Measurements from ENCODE around the gene THUMPD1.
A peak's percentile ranks its signal among the peaks of the same experiment; 100 is the strongest.

The THUMPD1 gene

DNA sequence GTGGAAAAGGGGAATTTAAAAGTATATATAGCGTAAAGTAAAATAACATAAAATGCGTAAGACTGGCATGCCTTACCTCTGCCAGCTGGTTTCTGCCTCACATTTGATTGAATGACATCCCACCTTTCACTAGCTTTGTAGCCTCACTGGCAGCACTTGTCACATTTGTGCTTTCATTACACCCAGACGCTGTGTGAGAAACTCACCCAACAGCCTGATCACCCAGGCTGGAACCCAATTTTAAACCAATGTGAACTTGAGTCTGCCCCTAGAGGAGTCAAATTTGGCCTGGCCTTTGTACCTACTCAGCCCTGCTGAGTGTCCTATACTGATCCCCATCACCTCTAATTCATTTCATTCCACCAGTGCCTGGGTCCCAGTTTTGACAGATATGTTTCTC is 4.8 kb upstream of the THUMPD1 start:
- H3K27ac ChIP-seq, result no peak overlapping the region

GRCh38 chr16:20744922-20745440 is 3.4 kb upstream of the THUMPD1 start:
- no peak overlapping the region for H3K27ac ChIP-seq
- no peak for TF ChIP-seq ZFX (IDR thresholded peaks at IDR 0.05; ENCODE audit: borderline replicate concordance)
- TF ChIP-seq CTCF (IDR thresholded peaks at IDR 0.05), result no peak

More for the DNA sequence above, 4.8 kb upstream of the THUMPD1 start:
- TF ChIP-seq CTCF (IDR thresholded peaks at IDR 0.05) (no peak), ZFX (IDR thresholded peaks at IDR 0.05; ENCODE audit: borderline replicate concordance) (no peak)

DNA sequence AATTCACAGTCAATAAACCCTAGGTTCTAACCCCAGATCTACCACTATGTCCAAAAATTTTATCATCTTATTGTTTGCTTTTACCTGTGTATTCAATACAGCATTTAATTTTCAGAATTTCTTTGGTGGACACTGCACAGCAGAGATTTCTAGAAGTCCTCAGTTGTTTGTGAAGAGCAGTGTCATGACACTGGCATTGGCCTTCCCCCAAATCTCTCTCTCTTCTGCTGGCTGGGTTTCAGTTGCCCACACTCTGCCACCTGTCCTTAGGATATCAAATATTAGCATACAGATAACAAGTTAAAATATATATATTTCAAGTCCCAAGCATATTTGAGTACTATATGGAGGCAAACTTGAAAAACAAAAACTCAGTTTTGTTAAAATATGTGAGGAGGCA is 2.0 kb upstream of the THUMPD1 start:
- TF ChIP-seq CTCF (IDR thresholded peaks at IDR 0.05), result no peak
- no peak for TF ChIP-seq ZFX (IDR thresholded peaks at IDR 0.05; ENCODE audit: borderline replicate concordance)
- H3K27ac ChIP-seq, result no peak overlapping the region

- peak overlapping the region; percentile 79 for H3K27ac ChIP-seq
- no peak for TF ChIP-seq CTCF (IDR thresholded peaks at IDR 0.05)
- TF ChIP-seq ZFX (IDR thresholded peaks at IDR 0.05; ENCODE audit: borderline replicate concordance), result no peak
Measured at GRCh38 chr16:20740901-20741521, 607 bp downstream of the THUMPD1 start.

- H3K27ac ChIP-seq, result peak overlapping the region; percentile 79; the same call in 1 of the 2 replicates
- TF ChIP-seq ZFX (IDR thresholded peaks at IDR 0.05; ENCODE audit: borderline replicate concordance) (no peak), CTCF (IDR thresholded peaks at IDR 0.05) (peak; percentile 65)
Measured at GRCh38 chr16:20740007-20740883, 1.4 kb downstream of the THUMPD1 start.

DNA sequence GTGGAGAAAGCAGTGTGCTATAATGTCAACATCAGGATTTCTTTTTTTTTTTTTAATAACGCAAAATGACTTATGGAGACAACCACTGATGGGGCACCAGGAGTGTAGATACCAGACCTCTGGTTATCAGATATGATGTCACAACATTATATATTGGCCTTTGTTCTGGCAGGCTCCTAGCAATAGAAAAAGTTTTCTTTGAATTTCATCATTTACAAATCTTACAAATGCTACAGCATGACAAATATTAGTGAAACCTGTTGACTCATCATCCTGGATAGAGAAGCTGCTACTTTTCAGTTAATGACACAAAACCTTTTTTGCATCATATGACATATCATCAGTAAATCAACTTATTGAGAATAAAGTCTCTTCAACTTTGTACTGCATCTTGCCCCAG is 6.1 kb downstream of the THUMPD1 start:
- no peak for TF ChIP-seq CTCF (IDR thresholded peaks at IDR 0.05)
- no peak for TF ChIP-seq ZFX (IDR thresholded peaks at IDR 0.05; ENCODE audit: borderline replicate concordance)
- no peak overlapping the region for H3K27ac ChIP-seq

- no peak for TF ChIP-seq CTCF (IDR thresholded peaks at IDR 0.05)
- no peak overlapping the region for H3K27ac ChIP-seq
Measured at GRCh38 chr16:20734782-20735181, 6.8 kb downstream of the THUMPD1 start.
